GM21529 (cell line): ENCODE results near the gene SLC34A2.
"Not testable (repeated sequence)": the region's sequence is repeated elsewhere in the genome, so short reads cannot be mapped to it uniquely, and the experiment has no call there.

Source experiments
- ATAC-seq: cut with Tn5 transposase; IDR thresholded peaks from one replicate; pipeline ENCODE4 v1.9.1; 2021; ENCODE audit not compliant: unreplicated experiment

SLC34A2 gene, protein sequence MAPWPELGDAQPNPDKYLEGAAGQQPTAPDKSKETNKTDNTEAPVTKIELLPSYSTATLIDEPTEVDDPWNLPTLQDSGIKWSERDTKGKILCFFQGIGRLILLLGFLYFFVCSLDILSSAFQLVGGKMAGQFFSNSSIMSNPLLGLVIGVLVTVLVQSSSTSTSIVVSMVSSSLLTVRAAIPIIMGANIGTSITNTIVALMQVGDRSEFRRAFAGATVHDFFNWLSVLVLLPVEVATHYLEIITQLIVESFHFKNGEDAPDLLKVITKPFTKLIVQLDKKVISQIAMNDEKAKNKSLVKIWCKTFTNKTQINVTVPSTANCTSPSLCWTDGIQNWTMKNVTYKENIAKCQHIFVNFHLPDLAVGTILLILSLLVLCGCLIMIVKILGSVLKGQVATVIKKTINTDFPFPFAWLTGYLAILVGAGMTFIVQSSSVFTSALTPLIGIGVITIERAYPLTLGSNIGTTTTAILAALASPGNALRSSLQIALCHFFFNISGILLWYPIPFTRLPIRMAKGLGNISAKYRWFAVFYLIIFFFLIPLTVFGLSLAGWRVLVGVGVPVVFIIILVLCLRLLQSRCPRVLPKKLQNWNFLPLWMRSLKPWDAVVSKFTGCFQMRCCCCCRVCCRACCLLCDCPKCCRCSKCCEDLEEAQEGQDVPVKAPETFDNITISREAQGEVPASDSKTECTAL

DNA sequence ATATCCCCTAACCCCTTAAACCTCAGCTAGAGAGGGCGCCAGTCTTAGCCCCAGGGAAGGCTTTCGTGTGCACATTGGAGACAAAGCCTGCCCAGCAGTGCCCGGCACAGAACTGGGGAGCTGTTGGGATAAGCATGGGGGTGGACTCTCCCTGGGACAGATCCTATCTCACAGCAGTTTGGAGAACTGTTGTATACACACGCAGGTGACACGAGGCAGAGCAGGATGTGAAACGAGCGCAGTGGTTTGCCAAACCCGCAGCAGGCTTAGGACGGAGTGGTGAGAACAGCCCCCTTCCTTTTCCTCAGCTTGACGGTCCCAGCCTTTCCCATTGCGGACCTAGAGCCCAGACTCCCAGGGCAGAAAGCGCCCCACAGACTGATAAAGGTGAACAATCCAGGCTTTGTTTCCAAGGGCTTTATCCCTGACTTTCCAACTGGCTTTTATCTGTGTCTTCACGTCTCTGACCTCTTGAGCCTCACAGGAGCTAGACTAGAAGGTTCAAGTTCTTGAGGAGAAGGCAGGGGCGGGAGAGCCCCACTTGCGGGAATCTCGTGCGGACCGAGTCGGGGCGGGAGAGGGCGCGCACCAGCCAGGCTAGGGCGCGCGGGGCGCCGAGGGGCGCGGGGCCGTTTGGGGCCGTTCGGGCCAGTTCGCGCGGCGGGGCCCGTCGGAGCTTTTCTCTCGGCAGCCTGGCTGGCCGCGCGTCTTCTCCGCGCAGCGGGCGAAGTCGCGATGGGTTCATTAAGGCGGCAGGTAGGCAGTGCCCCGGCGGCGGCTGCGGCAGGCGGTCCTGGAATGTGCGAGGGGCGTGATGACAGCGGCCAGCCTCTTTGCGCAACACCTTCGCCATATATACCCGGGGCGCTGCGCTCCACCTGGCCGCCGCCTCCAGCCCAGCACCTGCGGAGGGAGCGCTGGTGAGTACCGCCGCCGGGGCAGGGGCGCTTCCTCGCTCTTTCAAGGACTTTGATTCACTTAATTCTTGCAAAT, at the start of gene SLC34A2:
SLC34A2 (plus strand) TSS at position 881 of the 993 bp plus-strand sequence. CDS start 6,650 bp downstream, outside the sequence.
- ATAC-seq = no peak

DNA sequence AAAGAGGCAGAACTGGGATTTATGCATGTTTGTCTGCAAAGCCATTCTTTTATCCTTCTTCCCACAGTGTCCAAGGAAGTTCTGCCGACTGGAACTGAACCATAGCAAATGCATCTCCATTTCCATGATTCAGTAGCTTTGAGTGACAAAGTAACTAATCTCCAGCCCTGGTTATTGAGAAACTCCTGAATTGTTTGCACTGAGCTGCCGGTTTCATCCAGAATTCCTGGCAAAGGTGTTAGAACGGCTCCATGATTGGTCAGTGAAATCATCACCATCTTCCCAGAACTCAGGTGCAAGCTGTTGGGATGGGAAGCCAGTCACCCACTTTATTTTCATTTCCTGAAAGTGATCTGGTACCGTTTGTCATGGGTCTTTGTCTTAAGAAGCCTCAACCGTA, 47.0 kb upstream of the SLC34A2 start:
- no peak for ATAC-seq

DNA sequence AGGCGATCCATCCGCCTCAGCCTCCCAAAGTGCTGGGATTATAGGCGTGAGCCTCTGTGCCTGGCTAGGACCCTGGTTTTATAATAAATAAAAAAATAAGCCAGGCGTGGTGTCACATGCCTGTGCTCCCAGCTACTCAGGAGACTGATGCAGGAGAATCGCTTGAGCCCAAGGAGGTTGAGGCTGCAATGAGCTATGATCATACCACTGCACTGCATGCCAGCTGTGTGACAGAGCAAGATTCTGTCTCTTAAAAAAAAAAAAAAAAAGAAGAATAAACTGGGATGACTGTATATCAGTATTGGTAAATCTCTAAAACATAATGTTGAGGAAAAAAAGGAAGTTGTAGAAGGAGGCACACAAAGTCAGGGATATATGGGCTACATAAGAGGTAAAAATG, 45.7 kb upstream of the SLC34A2 start:
- no peak for ATAC-seq

DNA sequence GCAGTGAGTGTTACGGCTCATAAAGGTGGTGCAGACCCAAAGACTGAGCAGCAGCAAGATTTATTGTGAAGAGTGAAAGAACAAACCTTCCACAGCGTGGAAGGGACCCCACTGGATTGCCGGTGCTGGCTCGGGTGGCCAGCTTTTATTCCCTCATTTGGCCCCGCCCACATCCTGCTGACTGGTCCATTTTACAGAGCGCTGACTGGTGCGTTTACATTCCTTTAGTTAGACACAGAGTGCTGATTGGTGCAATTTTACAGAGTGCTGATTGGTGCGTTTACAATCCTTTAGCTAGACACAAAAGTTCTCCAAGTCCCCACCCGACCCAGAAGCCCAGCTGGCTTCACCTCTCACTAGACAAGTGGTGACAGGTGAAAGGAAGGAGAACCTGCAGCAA, 42.0 kb upstream of the SLC34A2 start:
- not testable (repeated sequence) for ATAC-seq

DNA sequence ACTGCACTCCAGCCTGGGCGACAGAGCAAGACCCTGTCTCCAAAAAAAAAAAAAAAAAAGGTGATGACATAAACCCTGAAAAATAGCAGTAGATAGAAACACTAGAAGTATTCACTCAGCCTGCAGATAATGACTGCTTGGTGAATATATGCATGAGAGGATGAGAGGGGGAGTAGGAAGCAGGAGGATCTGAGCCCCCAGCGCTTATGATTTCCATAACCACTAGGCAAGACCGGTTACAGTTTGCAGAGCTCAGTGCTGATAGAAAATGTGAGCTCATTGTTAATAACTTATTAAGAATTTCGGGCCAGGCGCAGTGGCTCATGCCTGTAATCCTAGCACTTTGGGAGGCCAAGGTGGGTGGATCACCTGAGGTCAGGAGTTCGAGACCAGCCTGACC, 40.8 kb upstream of the SLC34A2 start:
- no peak for ATAC-seq

DNA sequence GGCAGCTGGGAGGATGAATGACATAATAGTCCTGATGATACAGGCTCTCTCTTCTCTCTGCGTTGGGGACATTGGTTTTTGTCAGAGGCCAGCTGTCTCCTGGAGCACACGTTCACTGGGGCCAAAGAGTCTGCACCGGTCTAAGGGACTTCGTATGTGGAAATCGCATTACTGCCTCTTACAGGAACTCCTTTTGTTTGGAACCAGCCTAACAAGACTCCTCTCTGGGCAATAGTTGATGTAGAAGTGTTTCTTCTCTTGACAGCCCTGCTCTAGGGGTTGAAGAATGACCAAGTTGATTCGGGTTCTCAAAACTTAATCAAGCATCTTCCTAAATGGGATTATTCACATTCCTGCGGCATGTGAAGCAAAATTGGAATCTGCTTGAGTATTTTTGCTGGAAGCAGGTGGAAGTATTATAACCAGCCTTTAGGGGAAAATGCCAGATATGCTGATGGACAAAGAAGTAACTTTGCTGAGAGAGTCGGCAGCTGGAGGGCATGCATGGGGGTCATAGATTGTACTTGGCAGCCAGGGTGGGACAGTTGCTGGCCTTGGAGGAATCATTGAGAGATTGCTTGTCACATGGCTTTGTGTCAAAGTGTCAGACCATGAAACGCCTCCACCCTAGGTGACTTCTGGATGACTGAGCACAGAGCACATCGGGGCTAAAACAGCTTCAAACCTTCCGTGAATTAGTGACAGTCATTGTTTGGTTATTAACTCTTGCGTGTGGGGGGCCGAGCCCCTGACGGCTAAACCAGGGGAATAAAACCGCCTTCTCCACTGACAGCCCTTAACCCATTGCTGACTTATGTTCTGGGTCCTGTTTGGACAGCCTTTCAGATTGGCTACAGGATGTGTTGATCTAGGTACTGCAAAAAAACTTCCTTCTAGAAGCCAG, 34.4 kb upstream of the SLC34A2 start:
- ATAC-seq = no peak

DNA sequence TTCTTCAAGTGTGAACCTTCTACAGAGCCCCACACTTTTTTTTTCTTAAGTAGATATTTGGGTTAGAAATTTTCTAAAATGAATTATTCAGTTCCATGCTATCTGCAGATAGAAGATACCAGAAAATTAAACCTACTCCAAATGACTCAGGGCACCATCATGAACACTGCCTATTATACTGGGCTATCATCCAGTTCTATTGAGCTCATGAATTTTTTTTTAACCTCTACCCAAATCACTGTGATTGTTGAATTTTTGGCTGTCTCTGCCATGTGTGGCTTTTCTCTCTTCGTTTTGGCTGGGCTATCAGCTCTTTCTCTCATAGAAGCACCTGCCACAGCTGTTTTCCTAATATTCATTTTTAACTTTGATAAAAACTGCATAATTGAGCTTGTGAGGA, 31.0 kb upstream of the SLC34A2 start:
- ATAC-seq = no peak

DNA sequence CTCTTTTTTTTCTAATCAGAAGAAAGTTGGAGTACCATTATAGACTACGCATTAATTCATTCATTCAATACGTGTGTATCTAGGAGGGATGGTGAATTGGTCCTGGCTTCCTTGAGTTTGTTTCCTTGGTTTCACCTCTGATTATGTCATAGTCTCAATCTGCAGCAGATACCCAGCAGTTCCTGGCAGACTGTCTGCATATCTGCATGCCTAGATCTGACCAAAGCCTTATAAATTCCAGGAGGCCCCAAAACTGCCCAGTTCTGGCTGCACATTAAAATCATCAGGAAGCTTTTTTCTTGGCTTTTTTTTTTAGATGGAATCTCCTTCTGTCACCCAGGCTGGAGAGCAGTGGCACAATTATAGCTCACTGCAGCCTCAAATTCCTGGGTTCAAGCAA, 27.2 kb upstream of the SLC34A2 start:
- no peak for ATAC-seq

DNA sequence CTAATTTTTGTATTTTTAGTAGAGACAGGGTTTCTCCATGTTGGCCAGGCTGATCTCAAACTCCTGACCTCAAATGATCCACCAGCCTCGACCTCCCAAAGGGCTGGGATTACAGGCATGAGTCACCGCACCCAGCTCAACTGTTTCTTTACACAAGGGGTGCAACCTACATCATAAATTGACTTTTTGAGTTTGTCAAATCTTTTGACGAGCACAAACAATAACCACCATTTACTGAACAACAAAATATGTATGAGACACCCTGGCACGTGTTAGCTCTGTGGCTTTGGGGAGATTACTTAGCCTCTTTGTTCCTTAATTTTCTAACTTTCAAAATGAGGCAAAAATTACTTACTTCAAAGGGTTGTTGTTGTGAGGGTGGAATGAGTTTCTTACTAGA, 23.5 kb upstream of the SLC34A2 start:
- ATAC-seq = no peak

DNA sequence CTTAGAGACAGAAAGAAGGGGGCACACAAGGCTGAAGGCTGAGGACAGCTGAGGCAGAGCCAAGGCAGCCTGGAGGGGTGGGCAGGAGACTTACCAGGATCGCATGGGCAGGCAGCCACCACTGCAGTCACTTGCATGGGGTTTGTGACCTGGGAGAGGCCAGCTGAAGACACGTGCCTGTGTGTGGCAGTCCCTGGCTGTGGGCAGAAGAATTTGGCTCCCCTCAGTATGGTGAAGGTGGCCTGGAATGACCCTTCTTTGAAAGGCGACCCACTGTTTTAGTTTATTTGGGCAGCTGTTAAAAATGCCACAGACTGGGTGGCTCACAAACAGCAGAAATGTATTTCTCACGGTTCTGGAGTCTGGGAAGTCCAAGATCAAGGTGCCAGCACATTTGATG, 22.1 kb upstream of the SLC34A2 start:
- ATAC-seq = no peak

DNA sequence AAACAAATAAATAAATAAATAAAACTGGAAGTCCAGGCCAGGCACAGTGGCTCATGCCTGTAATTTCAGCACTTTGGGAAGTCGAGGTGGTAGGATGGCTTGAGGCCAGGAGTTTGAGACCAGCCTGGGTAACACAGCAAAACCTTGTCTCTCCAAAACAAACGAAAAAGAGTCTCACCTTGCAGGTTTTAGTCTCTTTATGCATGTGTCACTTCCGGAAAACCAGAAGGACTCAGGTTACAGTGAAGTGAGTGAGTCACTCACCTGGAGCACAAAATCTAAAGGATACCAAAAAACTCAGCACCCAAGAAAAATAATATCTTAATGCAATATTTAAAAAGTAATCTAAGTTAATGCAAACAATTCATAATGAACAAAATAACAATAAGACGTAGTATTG, 20.1 kb upstream of the SLC34A2 start:
- no peak for ATAC-seq

DNA sequence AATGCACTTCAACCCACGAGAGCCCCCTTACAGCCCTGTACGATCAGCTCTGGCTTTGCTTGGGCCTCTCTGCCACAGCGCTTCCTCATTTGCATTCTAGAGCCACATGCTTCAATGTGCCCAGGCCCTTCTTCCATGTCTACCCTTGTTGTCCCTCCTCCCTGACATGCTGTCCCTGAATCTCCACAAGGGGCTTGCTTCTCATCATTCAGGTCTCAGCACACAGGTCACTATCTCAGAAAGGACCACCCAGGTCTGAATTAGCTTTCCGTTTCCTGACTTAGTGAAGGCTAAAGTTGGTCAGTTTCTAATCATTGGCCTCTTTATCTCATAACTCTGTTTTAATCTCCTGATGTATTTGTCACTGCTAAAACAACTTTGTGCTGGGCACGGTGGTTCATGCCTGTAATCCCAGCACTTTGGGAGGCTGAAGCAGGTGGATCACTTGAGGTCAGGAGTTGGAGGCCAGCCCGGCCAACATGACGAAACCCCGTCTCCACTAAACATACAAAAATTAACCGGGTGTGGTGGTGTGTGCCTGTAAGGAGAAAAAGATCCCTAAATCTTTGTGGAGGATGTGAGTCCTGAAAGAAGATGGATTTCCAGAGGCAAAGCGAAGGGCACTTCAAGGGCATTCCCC, 17.9 kb upstream of the SLC34A2 start:
- no peak for ATAC-seq

DNA sequence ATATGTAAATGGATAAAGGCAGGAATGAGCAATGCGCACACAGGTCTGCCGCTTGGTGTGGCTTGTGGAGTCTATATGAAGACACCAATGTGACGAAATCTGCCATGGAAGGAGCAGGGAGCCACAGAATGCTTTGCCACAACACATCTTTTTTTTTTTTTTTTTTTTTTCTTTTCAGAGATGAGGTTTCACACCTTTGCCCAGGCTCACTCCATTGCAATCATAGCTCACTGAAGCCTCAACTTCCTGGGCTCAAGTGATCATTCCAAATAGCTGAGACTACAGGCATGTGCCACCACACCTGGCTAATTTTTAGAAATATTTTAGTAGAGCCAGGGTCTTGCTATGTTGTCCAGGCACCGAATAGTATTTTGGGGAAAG, 17.4 kb upstream of the SLC34A2 start:
- ATAC-seq = no peak

DNA sequence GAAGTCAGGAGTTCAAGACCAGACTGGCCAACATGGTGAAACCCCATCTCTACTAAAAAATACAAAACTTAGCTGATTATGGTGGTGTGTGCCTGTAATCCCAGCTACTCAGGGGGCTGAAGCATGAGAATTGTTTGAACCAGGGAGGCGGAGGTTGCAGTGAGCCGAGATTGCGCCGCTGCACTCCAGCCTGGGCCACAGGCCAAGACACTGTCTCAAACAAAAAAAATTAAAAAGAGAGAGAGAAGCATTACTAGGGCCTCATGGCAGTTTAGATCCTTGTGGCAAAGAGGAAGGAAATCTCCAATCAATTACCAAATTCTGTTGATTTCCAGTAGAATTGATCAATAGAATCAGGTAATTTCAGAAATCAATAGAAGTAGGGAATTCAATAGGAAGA, 16.8 kb upstream of the SLC34A2 start:
- no peak for ATAC-seq

DNA sequence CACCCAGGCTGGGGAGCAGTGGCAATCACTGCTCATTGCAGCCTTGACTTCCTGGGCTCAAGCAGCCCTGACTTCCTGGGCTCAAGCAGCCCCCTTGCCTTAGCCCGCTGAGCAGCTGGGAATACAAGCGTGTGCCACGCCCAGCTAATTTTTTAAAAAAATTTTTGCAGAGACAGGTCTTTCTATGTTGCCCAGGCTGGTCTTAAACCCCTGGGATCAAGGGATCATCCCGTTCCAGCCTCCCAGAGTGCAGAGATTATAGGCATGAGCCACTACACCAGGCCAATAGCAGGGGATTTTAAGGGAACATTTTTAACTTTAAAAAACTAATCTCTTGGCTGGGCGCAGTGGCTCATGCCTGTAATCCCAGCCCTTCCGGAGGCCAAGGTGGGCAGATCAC, 5.3 kb upstream of the SLC34A2 start:
- ATAC-seq = no peak

DNA sequence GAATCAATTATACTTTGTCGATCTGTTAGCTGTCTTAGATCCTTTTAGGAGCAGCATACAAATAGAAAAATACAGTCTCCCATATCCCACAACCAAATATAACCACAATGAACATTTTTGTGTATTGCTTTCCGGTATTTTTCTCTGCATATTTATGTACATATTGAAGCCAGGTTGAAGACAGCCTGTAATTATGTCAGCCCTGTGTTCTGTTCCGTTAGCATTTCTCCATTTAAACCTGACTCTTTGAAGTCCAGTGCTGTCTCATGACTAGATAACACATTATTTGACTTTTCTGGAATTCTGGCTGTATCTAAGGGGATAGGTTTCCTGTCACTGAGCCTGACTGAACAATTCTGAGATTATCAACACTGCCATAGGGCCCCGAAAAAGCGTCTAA, 4.0 kb upstream of the SLC34A2 start:
- no peak for ATAC-seq

DNA sequence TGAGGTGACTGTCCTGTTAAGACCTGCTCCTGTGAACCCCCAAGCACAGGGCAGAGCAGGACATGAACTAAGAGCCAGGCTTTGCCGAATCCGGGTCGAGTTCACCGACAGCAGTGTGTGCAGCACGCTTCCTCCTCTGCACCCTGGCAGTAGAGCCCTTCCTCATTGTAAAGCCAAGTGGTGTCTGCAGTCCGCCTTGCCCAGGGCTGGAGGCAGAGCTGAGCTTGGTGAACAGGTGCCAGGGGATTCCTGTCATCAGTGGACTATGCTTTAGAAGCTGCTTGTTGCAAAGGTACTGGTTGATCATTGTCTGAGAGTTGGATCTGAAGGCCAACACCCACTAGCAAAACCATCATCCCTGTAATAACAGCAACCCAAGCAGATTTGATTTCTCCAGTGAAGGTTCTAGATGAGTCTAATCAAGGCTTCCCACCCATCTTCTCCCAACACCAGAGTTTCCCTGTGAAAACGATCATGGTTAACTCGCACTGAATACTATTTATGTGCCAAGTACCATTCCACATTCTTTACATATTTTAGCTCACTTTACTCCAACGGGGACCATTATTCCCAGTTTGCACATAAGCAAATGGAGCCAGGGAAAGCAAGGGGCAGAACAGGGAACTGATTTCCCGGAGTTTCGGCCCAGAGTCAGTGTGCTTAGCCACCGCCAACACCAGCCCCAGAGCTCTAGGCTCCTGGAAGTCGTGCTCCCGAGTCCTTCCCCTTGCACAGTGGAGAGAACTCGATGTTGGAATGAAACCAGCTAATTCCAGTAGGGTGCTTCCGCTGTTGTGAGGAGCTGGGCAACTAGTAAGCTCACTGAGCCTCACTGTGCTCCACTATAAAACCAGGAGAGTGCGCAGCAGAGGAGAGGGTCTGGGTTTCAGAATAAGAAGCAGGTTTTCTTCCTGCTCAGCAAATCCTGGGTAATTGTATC, 1.4 kb upstream of the SLC34A2 start:
- no peak for ATAC-seq

DNA sequence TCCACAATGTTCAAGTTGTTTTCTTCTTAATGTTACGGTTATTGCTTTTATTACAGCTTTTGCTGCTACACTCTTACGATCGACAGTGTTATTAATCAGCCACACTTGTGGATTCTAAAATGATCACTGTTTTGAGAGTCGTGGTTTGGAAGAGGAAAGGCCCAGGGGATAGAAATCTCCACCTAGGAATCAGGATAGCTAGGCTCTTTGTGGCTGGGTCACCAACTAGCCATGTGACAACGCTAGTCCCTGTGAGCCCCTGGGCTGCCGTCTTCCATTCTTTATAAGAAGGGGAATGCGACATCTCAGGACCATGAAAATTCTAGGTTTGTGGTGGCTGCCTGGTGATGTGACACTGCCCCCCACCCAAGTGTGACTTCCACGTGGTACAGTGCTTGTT, 380 bp downstream of the SLC34A2 start:
- no peak for ATAC-seq

DNA sequence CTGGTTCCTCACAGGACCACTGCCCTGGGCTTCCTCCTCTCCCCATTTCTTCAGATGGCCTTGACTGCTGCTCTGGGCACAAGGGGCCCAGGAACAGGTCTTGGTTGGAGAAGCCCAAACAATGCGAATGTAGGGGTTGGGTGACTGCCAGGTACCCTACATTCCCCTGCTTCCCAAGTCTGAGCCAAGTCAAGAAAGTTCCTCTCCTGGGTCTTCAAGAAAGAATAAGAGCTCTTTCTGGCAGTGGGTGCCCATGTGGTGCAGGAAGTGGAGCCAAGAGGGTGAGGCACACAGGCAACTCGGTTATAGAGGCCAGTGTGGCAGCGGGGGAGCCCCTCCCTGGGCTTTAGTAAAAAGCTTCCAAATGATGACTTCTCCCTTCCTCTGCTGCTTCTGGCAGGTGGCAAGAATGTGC, 2.7 kb downstream of the SLC34A2 start:
- no peak for ATAC-seq
